ENCODE results near the gene PRRX2. TPM values are rescaled to one million over a fixed set of nuclear protein-coding genes. Genes with fewer than 3 reads are reported as not detected.

Gene PRRX2
- total and polyA plus RNA-seq, 2 of the 13 experiments (the other 11 are each of a cell fraction or from before 2014, with no cell fraction given): 0.05 TPM; not detected in 1

DNA sequence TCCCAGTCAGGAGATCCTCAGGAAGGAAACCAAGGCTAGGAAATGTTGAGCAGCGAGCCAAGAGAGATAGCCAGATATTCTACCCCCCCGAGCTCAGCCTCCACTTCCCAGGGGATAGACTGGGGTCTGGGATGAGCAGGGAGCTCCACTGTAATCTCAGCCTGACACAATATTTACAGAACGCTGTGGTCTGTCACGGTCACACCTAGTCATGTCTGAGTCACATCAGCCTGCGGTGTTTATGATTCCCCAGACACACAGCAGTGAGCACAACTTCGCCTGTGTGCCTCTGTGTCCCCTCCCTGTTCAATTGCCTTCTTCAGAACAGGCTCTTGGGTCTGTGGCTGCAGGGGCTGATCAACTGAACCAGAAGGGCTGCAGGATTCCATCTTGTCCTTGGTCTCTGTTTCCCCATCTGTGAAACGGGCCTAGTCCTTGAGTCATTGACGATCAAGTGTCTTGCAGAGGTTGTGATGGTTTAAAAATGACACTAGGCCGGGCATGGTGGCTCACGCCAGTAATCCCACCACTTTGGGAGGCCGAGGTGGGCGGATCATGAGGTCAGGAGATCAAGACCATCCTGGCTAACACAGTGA is 8.6 kb upstream of the PRRX2 start (continued):
- TF ChIP-seq, protein P1, sequence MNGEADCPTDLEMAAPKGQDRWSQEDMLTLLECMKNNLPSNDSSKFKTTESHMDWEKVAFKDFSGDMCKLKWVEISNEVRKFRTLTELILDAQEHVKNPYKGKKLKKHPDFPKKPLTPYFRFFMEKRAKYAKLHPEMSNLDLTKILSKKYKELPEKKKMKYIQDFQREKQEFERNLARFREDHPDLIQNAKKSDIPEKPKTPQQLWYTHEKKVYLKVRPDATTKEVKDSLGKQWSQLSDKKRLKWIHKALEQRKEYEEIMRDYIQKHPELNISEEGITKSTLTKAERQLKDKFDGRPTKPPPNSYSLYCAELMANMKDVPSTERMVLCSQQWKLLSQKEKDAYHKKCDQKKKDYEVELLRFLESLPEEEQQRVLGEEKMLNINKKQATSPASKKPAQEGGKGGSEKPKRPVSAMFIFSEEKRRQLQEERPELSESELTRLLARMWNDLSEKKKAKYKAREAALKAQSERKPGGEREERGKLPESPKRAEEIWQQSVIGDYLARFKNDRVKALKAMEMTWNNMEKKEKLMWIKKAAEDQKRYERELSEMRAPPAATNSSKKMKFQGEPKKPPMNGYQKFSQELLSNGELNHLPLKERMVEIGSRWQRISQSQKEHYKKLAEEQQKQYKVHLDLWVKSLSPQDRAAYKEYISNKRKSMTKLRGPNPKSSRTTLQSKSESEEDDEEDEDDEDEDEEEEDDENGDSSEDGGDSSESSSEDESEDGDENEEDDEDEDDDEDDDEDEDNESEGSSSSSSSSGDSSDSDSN (CRISPR knock-in tag; IDR thresholded peaks at IDR 0.05): no peak
- no peak for TF ChIP-seq NKX3-1 (CRISPR knock-in tag; IDR thresholded peaks at IDR 0.05)
- TF ChIP-seq, protein P2, sequence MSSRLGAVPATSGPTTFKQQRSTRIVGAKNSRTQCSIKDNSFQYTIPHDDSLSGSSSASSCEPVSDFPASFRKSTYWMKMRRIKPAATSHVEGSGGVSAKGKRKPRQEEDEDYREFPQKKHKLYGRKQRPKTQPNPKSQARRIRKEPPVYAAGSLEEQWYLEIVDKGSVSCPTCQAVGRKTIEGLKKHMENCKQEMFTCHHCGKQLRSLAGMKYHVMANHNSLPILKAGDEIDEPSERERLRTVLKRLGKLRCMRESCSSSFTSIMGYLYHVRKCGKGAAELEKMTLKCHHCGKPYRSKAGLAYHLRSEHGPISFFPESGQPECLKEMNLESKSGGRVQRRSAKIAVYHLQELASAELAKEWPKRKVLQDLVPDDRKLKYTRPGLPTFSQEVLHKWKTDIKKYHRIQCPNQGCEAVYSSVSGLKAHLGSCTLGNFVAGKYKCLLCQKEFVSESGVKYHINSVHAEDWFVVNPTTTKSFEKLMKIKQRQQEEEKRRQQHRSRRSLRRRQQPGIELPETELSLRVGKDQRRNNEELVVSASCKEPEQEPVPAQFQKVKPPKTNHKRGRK (CRISPR knock-in tag; IDR thresholded peaks at IDR 0.05): no peak
- no peak for TF ChIP-seq E2F1 (CRISPR knock-in tag; IDR thresholded peaks at IDR 0.05)
- no peak for TF ChIP-seq ZNF773 (CRISPR knock-in tag; IDR thresholded peaks at IDR 0.05; ENCODE audit: borderline replicate concordance)
- TF ChIP-seq ZNF629 (CRISPR knock-in tag; conservative IDR thresholded peaks at IDR 0.05): peak; percentile 43; the same call in 1 of the 2 replicates
- TF ChIP-seq ZNF570 (CRISPR knock-in tag; IDR thresholded peaks at IDR 0.05; ENCODE audit: borderline replicate concordance): no peak
- no peak for TF ChIP-seq KLF15 (CRISPR knock-in tag; IDR thresholded peaks at IDR 0.05; ENCODE audit: borderline replicate concordance)

All from HepG2 (cell line).